Activated CD8-positive, alpha-beta memory T cell treated with anti-CD3 and anti-CD28 coated beads, Interleukin-2, amount 50 U/mL, for 4 hours (primary cell): ENCODE measurements around the gene TMEM60.
A peak's percentile ranks its signal among the peaks of the same experiment; 100 is the strongest.

ENCODE experiments used
- DNase-seq: peaks from one replicate; pipeline ENCODE4 v3.0.0-alpha.2; 2020

Gene TMEM60

GRCh38 chr7:77766801-77767605 lies 31.2 kb downstream of the TMEM60 start:
- DNase-seq = no peak

GRCh38 chr7:77765906-77766800 lies 32.1 kb downstream of the TMEM60 start:
- no peak for DNase-seq

- no peak for DNase-seq
Observed at GRCh38 chr7:77765481-77765880, 32.8 kb downstream of the TMEM60 start.

GRCh38 chr7:77760809-77761453 lies 37.3 kb downstream of the TMEM60 start:
- no peak for DNase-seq

DNA sequence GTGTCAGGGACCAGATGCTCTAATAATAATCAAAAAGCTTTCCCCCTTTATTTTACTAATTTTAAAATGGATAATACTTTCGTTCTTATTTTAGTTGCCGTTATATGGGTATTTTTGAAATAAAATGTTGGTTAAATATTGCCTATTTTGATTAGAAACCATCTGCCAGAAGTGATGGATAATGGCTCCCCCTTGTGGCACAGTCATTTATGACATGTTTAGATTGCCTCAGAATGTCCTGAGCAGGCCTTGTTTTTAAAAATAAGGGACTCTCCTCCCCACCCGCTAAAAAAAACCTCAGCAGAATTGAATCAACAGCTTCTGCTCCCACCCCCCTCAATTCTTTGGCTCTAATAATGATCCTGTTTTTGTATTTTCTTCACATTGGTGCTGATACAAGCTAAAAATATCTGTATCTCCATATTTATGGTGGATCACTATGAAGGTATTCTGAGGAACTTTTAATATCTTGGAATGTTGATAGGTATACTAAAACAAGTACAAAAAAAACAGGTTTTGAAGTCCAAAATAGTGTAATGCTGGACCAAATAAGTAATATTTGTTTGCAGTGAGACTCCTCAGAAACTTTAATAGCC lies 38.8 kb downstream of the TMEM60 start:
- DNase-seq = peak; percentile 67

DNA sequence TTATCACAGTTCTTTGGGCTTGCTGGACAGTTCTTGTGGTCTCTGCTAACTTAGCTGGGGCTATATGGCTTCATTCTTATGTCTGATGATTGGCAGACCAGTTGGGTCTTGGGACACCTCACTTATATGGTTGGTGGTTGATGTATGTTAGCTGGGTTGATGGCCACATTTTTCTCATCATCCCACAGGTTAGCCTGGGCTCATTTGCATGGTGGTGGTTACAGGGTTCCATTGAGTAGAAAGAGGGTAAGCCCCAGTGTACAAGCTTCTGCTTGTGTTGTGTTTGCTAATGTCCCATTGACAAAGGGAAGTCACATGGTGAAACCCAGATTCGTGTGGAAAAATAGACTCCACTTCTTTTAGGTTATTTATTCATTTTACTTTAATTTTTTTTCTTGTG lies 40.6 kb downstream of the TMEM60 start:
- DNase-seq = no peak

GRCh38 chr7:77753173-77753572 lies 45.1 kb downstream of the TMEM60 start:
- DNase-seq = no peak

DNA sequence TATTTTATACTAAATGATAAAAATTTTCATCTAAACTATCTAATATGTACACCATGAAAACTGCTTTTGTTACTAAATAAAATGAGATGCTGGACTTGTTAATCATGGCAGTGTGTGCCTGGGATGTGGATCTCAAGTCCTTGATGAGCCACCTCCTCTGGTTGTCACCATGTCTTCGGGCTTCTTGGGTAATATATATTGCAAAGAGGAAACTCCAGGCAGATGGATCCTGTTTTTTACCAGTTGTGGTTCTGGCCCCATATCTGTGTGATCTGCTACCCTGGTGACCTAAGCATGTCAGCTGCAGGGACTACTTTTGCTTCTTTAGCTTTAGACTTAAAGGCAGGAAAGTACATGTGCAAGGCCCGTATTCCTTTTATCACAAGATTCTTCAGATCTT lies 46.2 kb downstream of the TMEM60 start:
- DNase-seq = no peak

- no peak for DNase-seq
Observed at GRCh38 chr7:77747718-77748117, 50.5 kb downstream of the TMEM60 start.

- no peak for DNase-seq
Observed at GRCh38 chr7:77747178-77747577, 51.1 kb downstream of the TMEM60 start.

GRCh38 chr7:77746824-77747165 lies 51.4 kb downstream of the TMEM60 start:
- no peak for DNase-seq

GRCh38 chr7:77746164-77746823 lies 51.9 kb downstream of the TMEM60 start:
- no peak for DNase-seq

- DNase-seq = no peak
Observed at GRCh38 chr7:77745746-77746145, 52.5 kb downstream of the TMEM60 start.
